Stomach (tissue), 4 donors: ENCODE data around the gene CRYGA.

Experiments used
- POLR2A ChIP-seq, 4 donors: fragments of 450-650 bp; IDR thresholded peaks; one replicate each; pipeline ENCODE4 v1.6.1; 2016; ENCODE audit warnings: antibody characterized with exemption in 4 of 4, control low read depth in 2 of 4, mild to moderate bottlenecking in 1 of 4, moderate library complexity in 1 of 4
- TF ChIP-seq, protein P1 (sequence below), 7 experiments: fragments of 450-650 bp in 4 of 7; fragments of 200-600 bp in 3 of 7; sonication (generic) in 3 of 7; IDR thresholded peaks; one replicate each; pipeline ENCODE4 v1.5.1; 2016 to 2019; ENCODE audit warnings: antibody characterized with exemption in 7 of 7, control low read depth in 2 of 7, mild to moderate bottlenecking in 1 of 7

- no peak for TF ChIP-seq POLR2A (IDR thresholded peaks at IDR 0.05)
- TF ChIP-seq, protein P1, sequence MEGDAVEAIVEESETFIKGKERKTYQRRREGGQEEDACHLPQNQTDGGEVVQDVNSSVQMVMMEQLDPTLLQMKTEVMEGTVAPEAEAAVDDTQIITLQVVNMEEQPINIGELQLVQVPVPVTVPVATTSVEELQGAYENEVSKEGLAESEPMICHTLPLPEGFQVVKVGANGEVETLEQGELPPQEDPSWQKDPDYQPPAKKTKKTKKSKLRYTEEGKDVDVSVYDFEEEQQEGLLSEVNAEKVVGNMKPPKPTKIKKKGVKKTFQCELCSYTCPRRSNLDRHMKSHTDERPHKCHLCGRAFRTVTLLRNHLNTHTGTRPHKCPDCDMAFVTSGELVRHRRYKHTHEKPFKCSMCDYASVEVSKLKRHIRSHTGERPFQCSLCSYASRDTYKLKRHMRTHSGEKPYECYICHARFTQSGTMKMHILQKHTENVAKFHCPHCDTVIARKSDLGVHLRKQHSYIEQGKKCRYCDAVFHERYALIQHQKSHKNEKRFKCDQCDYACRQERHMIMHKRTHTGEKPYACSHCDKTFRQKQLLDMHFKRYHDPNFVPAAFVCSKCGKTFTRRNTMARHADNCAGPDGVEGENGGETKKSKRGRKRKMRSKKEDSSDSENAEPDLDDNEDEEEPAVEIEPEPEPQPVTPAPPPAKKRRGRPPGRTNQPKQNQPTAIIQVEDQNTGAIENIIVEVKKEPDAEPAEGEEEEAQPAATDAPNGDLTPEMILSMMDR (IDR thresholded peaks at IDR 0.05): no peak
These were observed 19.4 kb upstream of the CRYGA start for GRCh38 chr2:208182835-208183234.
